GM19455 (cell line): ENCODE data around the gene TGIF2LX.
"Not testable (repeated sequence)": the region's sequence is repeated elsewhere in the genome, so short reads cannot be mapped to it uniquely, and the experiment has no call there.

Source experiments
- ATAC-seq: cut with Tn5 transposase; IDR thresholded peaks from one replicate; pipeline ENCODE4 v1.9.1; 2021; ENCODE audit not compliant: unreplicated experiment

Gene TGIF2LX

GRCh38 chrX:89921665-89922064 is at the start of gene TGIF2LX:
Gene TGIF2LX (plus strand): TSS chrX:89921908. CDS start chrX:89922086, 178 bp downstream.
- not testable (repeated sequence) for ATAC-seq

- not testable (repeated sequence) for ATAC-seq
Observed at GRCh38 chrX:89922338-89922934, 728 bp downstream of the TGIF2LX start.

- not testable (repeated sequence) for ATAC-seq
Observed at GRCh38 chrX:89943077-89943476, 21.4 kb downstream of the TGIF2LX start.

- ATAC-seq = not testable (repeated sequence)
Observed at GRCh38 chrX:89965588-89965987, 43.9 kb downstream of the TGIF2LX start.
